Endothelial cell of umbilical vein (primary cell): ENCODE data around the gene PASK. TPM values are rescaled to one million over a fixed set of nuclear protein-coding genes. Genes with fewer than 3 reads are reported as not detected.

ENCODE experiments used
- BruUV-seq: library from RNA; stranded (reverse); fragments of 400-500 nt; replicated peaks from 2 replicates; lab custom pipeline; 2021; lab: Mats Ljungman, UMichigan
- CTCF ChIA-PET: fragments of 300-600, 350-600 bp; sonication (Branson Sonifier 250); formaldehyde crosslinking; loops from one replicate; lab custom pipeline; 2021; ENCODE audit warnings: antibody characterized with exemption, inconsistent platforms; lab: Charles Lee
- POLR2A ChIA-PET: fragments of 300-600, 350-600 bp; sonication (Branson Sonifier 250); formaldehyde crosslinking; loops from one replicate; lab custom pipeline; 2021; ENCODE audit warnings: antibody characterized with exemption, inconsistent platforms; lab: Charles Lee
- DNase-seq: peaks from one replicate; pipeline ENCODE4 v3.0.0-alpha.2; 2011; ENCODE audit warnings: low read depth, low spot score
- FAIRE-seq: peaks from 2 replicates; lab custom pipeline; 2011; peaks lifted over from hg19 to GRCh38; lab: Jason Lieb, UNC
- H2AFZ ChIP-seq: 2 replicates; pipeline ENCODE4 v1.6.0; 2012; ENCODE audit warnings: low read depth, low read length, control low read depth, inconsistent platforms
- H3K27ac ChIP-seq: 2 replicates; pipeline ENCODE4 v1.5.1; 2011; ENCODE audit warnings: low read depth, mild to moderate bottlenecking, control low read depth, low read length, moderate library complexity; ENCODE audit not compliant: insufficient read depth
- H3K27me3 ChIP-seq, 2 experiments: 2 replicates each; pipeline versions ENCODE4 v1.6.0 to v1.6.1; 2011; ENCODE audit warnings: low read length in 2 of 2, mixed read lengths in 1 of 2; ENCODE audit not compliant: control insufficient read depth in 2 of 2, insufficient read depth in 2 of 2
- H3K36me3 ChIP-seq, 2 experiments: 2 replicates in 1 of 2; 3 replicates in 1 of 2; pipeline ENCODE4 v1.5.1; 2011; ENCODE audit warnings: low read length in 2 of 2, mild to moderate bottlenecking in 1 of 2, moderate library complexity in 1 of 2; ENCODE audit not compliant: control insufficient read depth in 2 of 2, insufficient read depth in 2 of 2; ENCODE audit errors: extremely low read depth in 1 of 2
- H3K4me1 ChIP-seq: 3 replicates; pipeline ENCODE4 v1.5.1; 2011; ENCODE audit warnings: mild to moderate bottlenecking, low read length; ENCODE audit not compliant: control insufficient read depth, insufficient read depth; ENCODE audit errors: extremely low read depth
- H3K4me2 ChIP-seq: 2 replicates; pipeline ENCODE4 v1.6.1; 2011; ENCODE audit warnings: low read length, control low read depth, mixed read lengths; ENCODE audit not compliant: insufficient read depth
- H3K4me3 ChIP-seq, 3 experiments: fragments of 200-600 bp in 1 of 3; sonication (generic), shearing (Covaris generic) in 1 of 3; replicated peaks in 1 of 3; 2 replicates each; pipeline ENCODE4 v1.5.1; 2011 to 2016; ENCODE audit warnings: control low read depth in 3 of 3, low read length in 3 of 3, mild to moderate bottlenecking in 2 of 3, inconsistent platforms in 1 of 3, low read depth in 1 of 3, moderate library complexity in 1 of 3; ENCODE audit not compliant: insufficient read depth in 1 of 3
- H3K79me2 ChIP-seq: 2 replicates; pipeline ENCODE4 v1.6.0; 2012; ENCODE audit warnings: low read length, inconsistent platforms; ENCODE audit not compliant: control insufficient read depth, insufficient read depth
- H3K9ac ChIP-seq: replicated peaks from 2 replicates; pipeline ENCODE3; 2011; ENCODE audit warnings: low read length, control low read depth; ENCODE audit not compliant: insufficient read depth; ENCODE audit errors: extremely low read depth
- H3K9me1 ChIP-seq: replicated peaks from 3 replicates; pipeline ENCODE4 v1.6.0; 2011; ENCODE audit warnings: mild to moderate bottlenecking, low read length; ENCODE audit not compliant: control insufficient read depth, insufficient read depth; ENCODE audit errors: extremely low read depth
- H3K9me3 ChIP-seq: replicated peaks from 2 replicates; pipeline ENCODE4 v1.5.1; 2012; ENCODE audit warnings: low read length, inconsistent platforms; ENCODE audit not compliant: control insufficient read depth, insufficient read depth
- H4K20me1 ChIP-seq: replicated peaks from 2 replicates; pipeline ENCODE3; 2011; ENCODE audit warnings: mild to moderate bottlenecking, low read length; ENCODE audit not compliant: control insufficient read depth, insufficient read depth; ENCODE audit errors: extremely low read depth
- CTCF ChIP-seq, 2 donors: IDR thresholded peaks; 1 replicate in 1 of 2; 2 replicates in 1 of 2; pipeline ENCODE4 v1.5.1; 2011; ENCODE audit warnings: low read length in 2 of 2, mild to moderate bottlenecking in 2 of 2, moderate library complexity in 2 of 2, control low read depth in 1 of 2, inconsistent platforms in 1 of 2, low read depth in 1 of 2; ENCODE audit not compliant: insufficient read depth in 1 of 2; ENCODE audit errors: extremely low read depth in 1 of 2
- EZH2 ChIP-seq: IDR thresholded peaks from 2 replicates; pipeline ENCODE4 v1.6.1; 2012; ENCODE audit warnings: borderline replicate concordance, low read depth, mild to moderate bottlenecking, moderate library complexity, low read length, inconsistent platforms; ENCODE audit not compliant: severe bottlenecking
- FOS ChIP-seq: IDR thresholded peaks from 2 replicates; pipeline ENCODE4 v1.6.1; 2011; ENCODE audit warnings: mild to moderate bottlenecking, low read length, moderate library complexity, borderline replicate concordance; ENCODE audit not compliant: insufficient read depth
- GATA2 ChIP-seq: IDR thresholded peaks from 2 replicates; pipeline ENCODE4 v1.7.0; 2011; ENCODE audit warnings: low read depth, mild to moderate bottlenecking, moderate library complexity, mixed read lengths, low read length; ENCODE audit not compliant: insufficient read length, insufficient read depth
- JUN ChIP-seq: IDR thresholded peaks from 2 replicates; pipeline ENCODE4 v1.6.1; 2011; ENCODE audit warnings: borderline replicate concordance, low read depth; ENCODE audit not compliant: insufficient read length, insufficient read depth
- MYC ChIP-seq: IDR thresholded peaks from one replicate; pipeline ENCODE4 v1.6.1; 2011; ENCODE audit warnings: mild to moderate bottlenecking, low read depth, low read length
- POLR2A ChIP-seq: IDR thresholded peaks from 2 replicates; pipeline ENCODE4 v1.6.1; 2012; ENCODE audit warnings: low read depth, mild to moderate bottlenecking, control low read depth, low read length
- POLR2AphosphoS5 ChIP-seq: IDR thresholded peaks from 2 replicates; pipeline ENCODE4 v1.6.1; 2012; ENCODE audit warnings: low read depth, mild to moderate bottlenecking, control low read depth, low read length, moderate library complexity; ENCODE audit not compliant: insufficient read depth
- dilution Hi-C: fragments of 300-500 bp; cut with MboI; formaldehyde crosslinking; loops from one replicate; pipeline ENCODE4 v1.15.0; 2019; ENCODE audit warnings: low sequenced_read_pairs; ENCODE audit not compliant: extremely low pct_ligation_motif_present
- intact Hi-C: fragments of 100-400 bp; cut with micrococcal nuclease; formaldehyde crosslinking; loops from one replicate; pipeline ENCODE4 v1.10.0; 2022
- polyA plus RNA-seq, 4 experiments: library from polyadenylated mRNA; depleted of rRNA in 3 of 4; stranded (reverse) in 3 of 4; unstranded in 1 of 4; fragments of >200 nt; gene quantifications; 2 replicates each; pipeline versions ENCODE4 v1.2.1 to v1.2.3, GENCODE V29; 2011 to 2012; ENCODE audit warnings: missing spikeins in 1 of 4
- total RNA-seq: library from RNA; stranded (reverse); gene quantifications from 2 replicates; pipeline ENCODE4 v1.2.3, GENCODE V29; 2021
- TF ChIP-seq, protein P1 (sequence below): IDR thresholded peaks from 2 replicates; pipeline ENCODE4 v1.6.1; 2011; ENCODE audit not compliant: insufficient read depth, insufficient read length

Gene PASK
- total and polyA plus RNA-seq, 2 donors (not counting 3 experiments of a cell fraction or from before 2014, with no cell fraction given), result 5.7 to 17.3 TPM

- no peak for DNase-seq
- H3K9me3 ChIP-seq, result no peaks in the 10 kb centered on the region
- H4K20me1 ChIP-seq, result no peaks in the 10 kb centered on the region
- ChIA-PET CTCF (interaction anchor here (1.0 to 3.1 kb wide), 5 partner anchors 12 to 215 kb away, joined by 3 to 15 read pairs (median 7); no protein-coding TSS in a partner anchor), POLR2A (no interaction called here)
- no peak overlapping the region for H3K9ac ChIP-seq
- no peak overlapping the region for H3K27ac ChIP-seq
- no peak overlapping the region for H2AFZ ChIP-seq
- H3K4me2 ChIP-seq, result no peak overlapping the region
- no peak for FAIRE-seq
- no peaks in the 10 kb centered on the region for H3K79me2 ChIP-seq
- TF ChIP-seq JUN (no peak), FOS (no peak), POLR2A (no peak), EZH2 (no peak), GATA2 (no peak), CTCF (IDR thresholded peaks at IDR 0.05; ENCODE audit: extremely low read depth in 1 of 2, insufficient read depth in 1 of 2, low read depth in 1 of 2, low read length in 2 of 2) (no peak), MYC (no peak), POLR2AphosphoS5 (no peak)
- TF ChIP-seq, protein P1, sequence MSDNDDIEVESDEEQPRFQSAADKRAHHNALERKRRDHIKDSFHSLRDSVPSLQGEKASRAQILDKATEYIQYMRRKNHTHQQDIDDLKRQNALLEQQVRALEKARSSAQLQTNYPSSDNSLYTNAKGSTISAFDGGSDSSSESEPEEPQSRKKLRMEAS, result no peak
- BruUV-seq, result no TSS peak
- intact Hi-C loops (no loop called here), dilution Hi-C loops (no loop called here)
- H3K27me3 ChIP-seq, result no peaks in the 10 kb centered on the region
- H3K36me3 ChIP-seq, result no peaks in the 10 kb centered on the region
- no peaks in the 10 kb centered on the region for H3K4me1 ChIP-seq
- no peaks in the 10 kb centered on the region for H3K9me1 ChIP-seq
- H3K4me3 ChIP-seq, result no peak overlapping the region
Observed at GRCh38 chr2:241066171-241066892, 82.9 kb downstream of the PASK start.
